Neural cell (in vitro differentiated cells): ENCODE results near the gene GJA5.

Experiments used
- CTCF ChIP-seq: fragments of 450-650 bp; IDR thresholded peaks from 2 replicates; pipeline ENCODE4 v1.5.1; 2014; ENCODE audit warnings: antibody characterized with exemption, mild to moderate bottlenecking, moderate library complexity; ENCODE audit not compliant: poor library complexity, severe bottlenecking
- EZH2 ChIP-seq: fragments of 200-600, 300-800 bp; shearing (Covaris generic), sonication (generic); IDR thresholded peaks from 2 replicates; pipeline ENCODE4 v1.6.1; 2014; ENCODE audit warnings: antibody characterized with exemption, low read length, borderline replicate concordance, mild to moderate bottlenecking; ENCODE audit not compliant: insufficient read depth, poor library complexity, severe bottlenecking

- TF ChIP-seq EZH2 (no peak), CTCF (no peak)
Measured at GRCh38 chr1:147773215-147773715, 12.9 kb upstream of the GJA5 start.
